PC-3 (cell line): ENCODE measurements around the gene C10orf120.

Source experiments
- EZH2 ChIP-seq: fragments of 300-600 bp; sonication (generic); IDR thresholded peaks from one replicate; pipeline ENCODE4 v1.6.1; 2017; ENCODE audit warnings: antibody characterized with exemption, mild to moderate bottlenecking, low read length; ENCODE audit not compliant: unreplicated experiment
- EZH2phosphoT487 ChIP-seq: fragments of 300-600 bp; sonication (generic); IDR thresholded peaks from 2 replicates; pipeline ENCODE4 v1.6.1; 2018; ENCODE audit warnings: mild to moderate bottlenecking, antibody characterized with exemption, low read length, borderline replicate concordance
- TF ChIP-seq, protein P1 (sequence below): fragments of 300-600 bp; sonication (generic); conservative IDR thresholded peaks from 2 replicates; pipeline ENCODE4 v1.5.1; 2017; ENCODE audit warnings: antibody characterized with exemption, low read depth, mild to moderate bottlenecking, low read length

DNA sequence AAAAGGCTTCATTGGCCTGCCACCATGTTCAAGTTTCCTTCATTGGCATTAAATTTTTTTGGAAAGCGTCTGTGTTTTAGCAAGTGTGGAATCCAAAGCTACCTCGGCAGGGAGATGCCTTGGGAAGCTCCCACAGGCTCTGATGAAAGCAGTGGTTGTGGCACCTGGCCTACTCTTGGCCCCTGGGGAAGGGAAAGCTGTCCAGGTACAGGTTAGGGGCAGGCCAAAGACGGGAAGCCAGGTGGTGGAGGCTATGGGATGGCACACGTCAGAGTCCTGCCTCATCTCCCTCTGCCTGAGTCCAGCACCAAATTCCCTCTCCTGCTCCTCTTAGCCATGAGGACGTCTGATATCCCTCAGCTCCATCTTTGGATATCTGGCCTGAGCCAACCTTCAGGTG, 49.7 kb downstream of the C10orf120 start:
- TF ChIP-seq, protein P1, sequence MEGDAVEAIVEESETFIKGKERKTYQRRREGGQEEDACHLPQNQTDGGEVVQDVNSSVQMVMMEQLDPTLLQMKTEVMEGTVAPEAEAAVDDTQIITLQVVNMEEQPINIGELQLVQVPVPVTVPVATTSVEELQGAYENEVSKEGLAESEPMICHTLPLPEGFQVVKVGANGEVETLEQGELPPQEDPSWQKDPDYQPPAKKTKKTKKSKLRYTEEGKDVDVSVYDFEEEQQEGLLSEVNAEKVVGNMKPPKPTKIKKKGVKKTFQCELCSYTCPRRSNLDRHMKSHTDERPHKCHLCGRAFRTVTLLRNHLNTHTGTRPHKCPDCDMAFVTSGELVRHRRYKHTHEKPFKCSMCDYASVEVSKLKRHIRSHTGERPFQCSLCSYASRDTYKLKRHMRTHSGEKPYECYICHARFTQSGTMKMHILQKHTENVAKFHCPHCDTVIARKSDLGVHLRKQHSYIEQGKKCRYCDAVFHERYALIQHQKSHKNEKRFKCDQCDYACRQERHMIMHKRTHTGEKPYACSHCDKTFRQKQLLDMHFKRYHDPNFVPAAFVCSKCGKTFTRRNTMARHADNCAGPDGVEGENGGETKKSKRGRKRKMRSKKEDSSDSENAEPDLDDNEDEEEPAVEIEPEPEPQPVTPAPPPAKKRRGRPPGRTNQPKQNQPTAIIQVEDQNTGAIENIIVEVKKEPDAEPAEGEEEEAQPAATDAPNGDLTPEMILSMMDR = no peak
- no peak for TF ChIP-seq EZH2phosphoT487
- no peak for TF ChIP-seq EZH2
